ENCODE data around the gene USP34. TPM values are rescaled to one million over a fixed set of nuclear protein-coding genes. Genes with fewer than 3 reads are reported as not detected.
A peak's percentile ranks its signal among the peaks of the same experiment; 100 is the strongest.
"Not testable (repeated sequence)": the region's sequence is repeated elsewhere in the genome, so short reads cannot be mapped to it uniquely, and the experiment has no call there.

The USP34 gene
- total and polyA plus RNA-seq, 5 experiments from 2014 or later = 14.5 to 157 (median 19.1) TPM

DNA sequence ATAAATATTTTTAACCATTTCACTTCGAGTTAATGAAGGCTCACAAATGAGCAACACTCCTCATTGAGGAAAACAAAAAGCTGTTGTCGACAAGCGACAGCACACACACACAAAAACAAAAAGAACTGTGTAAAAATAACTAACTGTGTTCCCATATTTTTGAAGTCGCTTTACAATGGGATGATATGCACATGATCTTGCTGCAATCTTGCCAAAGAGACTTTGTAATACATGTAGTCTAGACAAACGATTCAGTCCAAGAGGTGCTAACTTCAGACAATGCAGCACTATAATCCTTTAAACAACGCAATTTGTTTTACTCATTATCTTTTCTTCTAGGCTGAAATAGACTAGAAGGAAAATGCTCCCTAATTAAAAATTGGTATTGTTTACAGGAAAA is 7.2 kb upstream of the USP34 start:
- Mint-ChIP-seq H3K36me3 (peaks cover 0 to 65% (median 13%) of the 10 kb centered on the region in 3 donors), H3K27me3 (no peaks in the 10 kb centered on the region), H3K4me3 (no peak overlapping the region), H3K9me3 (no peaks in the 10 kb centered on the region), H3K27ac (peak overlapping the region in 4 of 10 donors; percentile 20 to 40 (median 32)), H3K4me1 (peaks cover 0 to 6% (median 2%) of the 10 kb centered on the region in 4 donors)
- POLR2A ChIA-PET = interaction anchor here (0.6 kb wide), 1 partner anchor 38 kb away, joined by 4 read pairs; no protein-coding TSS in a partner anchor
- no peak for DNase-seq
- no peak for ATAC-seq

DNA sequence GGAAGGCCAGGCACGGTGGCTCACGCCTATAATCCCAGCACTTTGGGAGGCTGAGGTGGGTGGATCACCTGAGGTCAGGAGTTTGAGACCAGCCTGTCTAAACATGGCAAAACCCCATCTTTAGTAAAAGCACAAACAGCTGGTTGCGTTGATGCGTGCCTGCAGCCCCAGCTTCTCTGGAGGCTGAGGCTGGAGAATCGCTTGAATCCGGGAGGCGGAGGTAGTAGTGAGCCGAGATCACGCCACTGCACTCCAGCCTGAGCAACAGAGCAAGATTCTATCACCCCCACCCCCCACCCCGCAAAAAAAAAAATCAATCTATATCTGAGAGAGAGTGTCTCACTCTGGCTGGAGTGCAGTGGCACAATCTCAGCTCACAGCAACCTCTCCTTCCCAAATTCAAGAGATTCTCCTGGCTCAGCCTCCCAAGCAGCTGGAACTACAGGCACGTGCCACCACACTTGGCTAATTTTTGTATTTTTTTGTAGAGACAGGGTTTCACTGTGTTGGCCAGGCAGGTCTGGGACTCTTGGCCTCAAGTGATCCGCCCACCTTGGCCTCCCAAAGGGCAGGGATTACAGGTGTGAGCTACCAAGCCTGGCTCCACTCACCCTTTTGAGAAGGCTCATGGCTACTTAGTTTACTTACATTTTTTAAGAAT is 6.2 kb upstream of the USP34 start:
- H3K27me3 Mint-ChIP-seq, H3K4me3 Mint-ChIP-seq, DNase-seq, H3K9me3 Mint-ChIP-seq, ATAC-seq: not testable (repeated sequence)
- Mint-ChIP-seq H3K4me1 (peaks cover 3 to 12% (median 7%) of the 10 kb centered on the region in 4 donors), H3K27ac (peak overlapping the region in 8 of 10 donors; percentile 9 to 81 (median 67)), H3K36me3 (peaks cover 0 to 58% (median 12%) of the 10 kb centered on the region in 3 donors)
- POLR2A ChIA-PET = interaction anchor here (0.7 to 1.6 kb wide), 3 partner anchors 18 to 61 kb away, joined by 3 to 6 read pairs (median 5); partner anchors contain the start of gene XPO1

DNA sequence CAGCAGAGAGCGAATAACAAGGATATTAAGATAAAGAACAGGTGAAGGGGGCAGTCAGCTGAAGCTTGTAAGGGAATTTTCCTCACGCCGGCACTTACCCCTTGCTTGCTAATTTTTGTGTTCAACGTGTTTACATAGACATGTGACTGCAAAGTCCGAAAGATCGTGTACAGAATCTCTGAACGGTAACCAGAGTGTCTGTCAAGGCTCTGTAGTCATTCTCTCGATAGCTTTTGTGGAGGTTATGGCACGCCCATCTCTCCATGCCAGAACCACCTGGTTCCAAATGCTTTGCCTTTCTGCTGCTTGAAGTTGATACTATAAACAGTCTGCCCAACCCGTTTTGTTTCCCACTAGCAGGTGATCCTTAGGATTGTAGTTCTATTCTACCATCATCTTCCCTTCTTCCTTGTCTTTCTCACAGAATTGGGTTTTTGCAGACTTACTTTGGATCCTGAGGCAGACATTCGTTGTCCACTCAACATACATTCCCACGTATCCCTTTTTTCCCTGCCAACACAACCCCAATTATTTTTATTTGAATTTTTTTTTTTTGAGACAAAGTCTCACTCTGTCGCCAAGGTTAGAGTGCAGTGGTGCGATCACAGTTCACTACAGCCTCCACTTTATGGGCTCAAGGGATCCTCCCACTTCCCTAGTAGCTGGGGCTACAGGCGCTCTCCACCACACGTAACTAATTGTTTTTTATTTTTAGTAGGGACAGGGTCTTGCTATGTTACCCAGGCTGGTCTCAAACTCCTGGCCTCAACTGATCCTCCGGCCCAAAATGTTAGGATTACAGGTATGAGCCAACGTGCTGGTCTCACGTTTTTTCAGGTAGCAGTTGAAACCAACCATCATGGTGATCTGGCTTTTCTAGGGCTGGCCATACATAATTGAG is 1.3 kb upstream of the USP34 start:
- DNase-seq = peak in 3 of 10 donors; percentile 5 to 32 (median 32)
- POLR2A ChIA-PET = interaction anchor here (0.6 to 5.4 kb wide), 8 partner anchors 46 to 464 kb away, joined by 3 to 79 read pairs (median 5); partner anchors contain the start of gene XPO1
- H3K4me3 Mint-ChIP-seq = peak overlapping the region; percentile 86 to 99 (median 94)
- ATAC-seq = peak; percentile 5 to 11
- H3K27ac Mint-ChIP-seq = peak overlapping the region; percentile 95 to 100 (median 98)
- H3K36me3 Mint-ChIP-seq = peaks cover 0 to 29% (median 4%) of the 10 kb centered on the region in 3 donors
- H3K9me3 Mint-ChIP-seq = no peaks in the 10 kb centered on the region
- H3K4me1 Mint-ChIP-seq = peaks cover 7 to 41% (median 32%) of the 10 kb centered on the region in 4 donors
- no peaks in the 10 kb centered on the region for H3K27me3 Mint-ChIP-seq

DNA sequence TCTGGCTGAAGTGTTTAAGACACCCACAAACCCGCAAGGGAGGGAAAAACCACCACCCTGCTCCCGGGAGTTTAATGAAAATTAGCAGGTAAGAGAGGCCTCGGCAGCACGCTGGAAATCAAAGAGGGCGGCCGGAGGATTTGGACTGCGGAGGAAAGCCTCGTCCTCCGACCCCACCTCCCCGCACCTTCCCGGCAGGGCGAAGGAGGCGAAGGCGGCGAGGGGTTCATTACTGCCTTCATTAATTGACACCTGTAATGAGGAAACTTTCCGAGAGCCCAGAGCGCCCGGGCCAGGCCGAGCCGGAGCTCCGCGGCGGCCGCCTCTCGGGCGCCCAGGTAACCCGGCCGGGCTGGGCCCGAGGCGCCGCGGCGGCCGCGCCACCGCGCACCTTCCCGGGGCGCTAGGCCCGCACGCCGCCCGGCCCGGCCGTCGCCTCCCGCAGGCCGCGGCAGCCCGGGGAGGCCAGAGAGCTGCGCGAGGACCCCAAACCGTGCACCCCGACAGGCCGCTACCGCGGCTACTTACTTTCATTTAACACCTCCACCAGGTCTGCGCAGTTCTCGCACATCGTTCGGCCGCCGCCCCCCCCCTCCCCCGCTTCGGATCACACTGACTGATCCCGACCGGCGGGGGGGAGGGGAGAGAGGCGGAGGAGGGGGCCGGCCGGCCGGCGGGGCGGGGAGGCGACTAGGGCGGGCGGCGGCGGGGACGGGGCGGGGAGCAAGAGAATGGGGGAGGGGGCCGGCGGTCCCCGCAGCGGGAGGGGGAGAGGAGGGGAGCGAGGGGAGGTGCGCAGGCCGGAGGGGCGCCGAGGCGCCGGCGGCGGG is 550 bp downstream of the USP34 start:
- Mint-ChIP-seq H3K4me3 (peak overlapping the region; percentile 86 to 97 (median 94)), H3K4me1 (peaks cover 5 to 54% (median 38%) of the 10 kb centered on the region in 4 donors), H3K27ac (peak overlapping the region; percentile 95 to 99 (median 97)), H3K36me3 (peaks cover 0 to 26% (median 1%) of the 10 kb centered on the region in 3 donors), H3K27me3 (no peaks in the 10 kb centered on the region), H3K9me3 (no peaks in the 10 kb centered on the region)
- DNase-seq (peak in 7 of 10 donors; percentile 39 to 88 (median 75)), ATAC-seq (peak; percentile 26 to 33)
- POLR2A ChIA-PET = interaction anchor here (0.6 to 5.4 kb wide), 8 partner anchors 11 to 72 kb away, joined by 3 to 79 read pairs (median 4); partner anchors contain the start of gene XPO1

DNA sequence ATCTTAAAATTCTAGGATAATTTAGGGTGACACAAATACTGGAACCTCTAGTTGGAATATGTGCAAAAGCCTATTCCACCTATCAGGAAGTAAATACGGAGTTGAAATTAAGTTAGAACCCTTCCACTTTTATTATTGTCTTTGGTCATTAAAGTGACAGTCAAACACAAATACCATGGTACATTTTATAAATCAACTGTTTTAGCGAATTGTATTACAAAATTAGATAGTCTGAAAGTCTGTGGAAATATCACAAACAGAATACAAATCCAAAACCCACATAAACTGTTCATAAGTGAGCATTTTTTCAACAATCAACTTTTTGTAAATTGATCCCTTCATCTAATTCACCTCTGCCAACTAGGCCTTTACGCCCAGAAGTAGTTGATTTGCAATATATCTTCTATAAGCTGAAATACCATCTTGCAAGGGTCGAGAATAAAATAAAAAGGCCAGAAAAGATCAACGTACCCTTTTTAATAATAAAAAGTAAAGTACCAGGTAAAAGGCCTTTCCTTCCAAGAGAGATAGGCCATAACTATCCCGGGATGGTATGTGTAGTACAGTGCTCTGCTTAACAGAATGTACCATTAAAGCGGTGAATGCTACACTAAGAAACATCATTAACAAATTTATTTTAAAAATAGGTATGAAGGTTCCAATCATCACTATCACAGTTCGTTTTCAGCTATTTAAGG is 1.3 kb downstream of the USP34 start:
- Mint-ChIP-seq H3K4me3 (peak overlapping the region; percentile 86 to 97 (median 94)), H3K36me3 (peaks cover 0 to 31% (median 1%) of the 10 kb centered on the region in 3 donors), H3K9me3 (no peaks in the 10 kb centered on the region), H3K4me1 (peaks cover 7 to 60% (median 44%) of the 10 kb centered on the region in 4 donors), H3K27ac (peak overlapping the region; percentile 92 to 98 (median 97)), H3K27me3 (no peaks in the 10 kb centered on the region)
- POLR2A ChIA-PET = interaction anchor here (0.9 to 5.4 kb wide), 7 partner anchors 10 to 68 kb away, joined by 3 to 79 read pairs (median 4); partner anchors contain the start of gene XPO1
- ATAC-seq (no peak), DNase-seq (no peak)

DNA sequence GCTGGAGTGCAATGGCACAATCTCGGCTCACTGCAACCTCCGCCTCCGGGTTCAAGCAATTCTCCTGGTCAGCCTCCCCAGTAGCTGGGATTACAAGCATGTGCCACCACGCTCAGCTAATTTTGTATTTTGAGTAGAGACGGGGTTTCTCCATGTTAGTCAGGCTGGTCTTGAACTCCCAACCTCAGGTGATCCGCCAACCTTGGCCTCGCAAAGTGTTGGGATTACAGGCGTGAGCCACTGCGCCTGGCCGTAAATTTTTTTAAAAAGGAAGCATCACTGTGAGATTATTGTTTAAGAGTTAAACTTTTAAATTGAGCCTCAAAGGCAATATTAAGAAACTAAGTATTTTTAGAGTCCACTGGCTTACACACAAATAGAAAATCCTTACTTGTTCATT is 2.7 kb downstream of the USP34 start:
- Mint-ChIP-seq H3K27ac (peak overlapping the region in 4 of 10 donors; percentile 37 to 93 (median 78)), H3K4me3 (peak overlapping the region in 9 of 10 donors; percentile 2 to 97 (median 93)), H3K36me3 (peaks cover 0 to 34% (median 1%) of the 10 kb centered on the region in 3 donors), H3K4me1 (peaks cover 15 to 72% (median 54%) of the 10 kb centered on the region in 4 donors)
- not testable (repeated sequence) for DNase-seq, ATAC-seq, H3K27me3 Mint-ChIP-seq, H3K9me3 Mint-ChIP-seq
- POLR2A ChIA-PET = interaction anchor here (0.6 to 5.4 kb wide), 5 partner anchors 8 to 359 kb away, joined by 3 to 79 read pairs (median 7); partner anchors contain the start of gene XPO1

DNA sequence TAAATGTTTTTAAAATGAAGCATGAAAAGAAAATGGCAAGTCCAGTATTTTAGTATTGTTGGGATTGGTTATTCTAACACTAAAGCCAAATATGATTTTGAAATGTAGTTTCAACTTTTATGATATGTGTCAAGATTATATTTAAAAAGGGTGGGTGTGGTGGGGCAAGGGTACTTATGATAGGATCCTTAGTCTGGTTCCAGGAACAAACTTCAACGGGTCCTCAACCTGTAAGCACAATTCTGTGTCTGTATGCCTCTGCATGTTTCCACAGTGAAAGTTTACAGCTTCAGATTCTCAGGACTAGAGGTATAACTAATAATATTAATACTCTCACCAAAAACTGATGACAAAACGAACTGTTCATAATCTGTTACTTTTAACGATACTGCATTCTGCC is 5.8 kb downstream of the USP34 start:
- POLR2A ChIA-PET = no interaction called here
- DNase-seq = no peak
- peak overlapping the region in 1 of 10 donors; percentile 19 for H3K27ac Mint-ChIP-seq
- ATAC-seq = no peak
- H3K4me1 Mint-ChIP-seq = peaks cover 15 to 89% (median 59%) of the 10 kb centered on the region in 4 donors
- peak overlapping the region in 4 of 10 donors; percentile 16 to 71 (median 59) for H3K4me3 Mint-ChIP-seq
- no peaks in the 10 kb centered on the region for H3K9me3 Mint-ChIP-seq
- H3K27me3 Mint-ChIP-seq = no peaks in the 10 kb centered on the region
- peaks cover 0 to 38% (median 1%) of the 10 kb centered on the region in 3 donors for H3K36me3 Mint-ChIP-seq

DNA sequence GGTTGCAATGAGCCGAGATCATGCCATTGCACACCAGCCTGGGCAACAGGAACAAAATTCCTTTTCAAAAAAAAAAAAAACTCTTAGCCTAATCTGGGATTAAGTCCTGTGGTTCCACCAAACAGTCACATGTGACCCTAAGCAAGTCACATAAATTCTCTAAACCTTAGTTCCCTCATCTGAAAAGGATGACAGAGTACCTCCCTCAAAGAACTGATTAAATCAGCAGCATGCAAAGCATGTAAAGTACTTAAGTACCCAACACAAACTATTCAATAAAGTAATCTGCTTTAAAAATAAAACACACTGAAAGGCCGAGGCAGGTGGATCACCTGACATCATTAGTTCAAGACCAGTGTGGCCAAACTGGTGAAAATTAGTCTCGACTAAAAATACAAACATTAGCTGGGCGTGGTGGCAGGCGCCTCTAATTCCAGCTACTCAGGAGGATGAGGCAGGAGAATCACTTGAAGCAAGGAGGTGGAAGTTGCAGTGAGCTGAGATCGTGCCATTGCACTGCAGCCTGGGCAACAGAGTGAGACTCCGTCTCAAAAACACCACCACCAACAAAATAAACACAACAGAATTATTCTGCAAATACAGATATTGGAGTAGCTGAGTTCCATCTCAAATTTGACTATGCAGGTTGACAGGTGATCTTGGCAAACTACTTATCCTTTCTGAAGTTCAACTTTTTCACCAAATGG is 7.0 kb downstream of the USP34 start:
- ATAC-seq = no peak
- Mint-ChIP-seq H3K36me3 (peaks cover 0 to 43% (median 1%) of the 10 kb centered on the region in 3 donors), H3K4me1 (peaks cover 19 to 91% (median 54%) of the 10 kb centered on the region in 4 donors), H3K27ac (peak overlapping the region in 5 of 10 donors; percentile 1 to 31 (median 19)), H3K9me3 (no peaks in the 10 kb centered on the region), H3K4me3 (peak overlapping the region in 9 of 10 donors; percentile 10 to 71 (median 44)), H3K27me3 (no peaks in the 10 kb centered on the region)
- POLR2A ChIA-PET = interaction anchor here (0.6 kb wide), 1 partner anchor 557 kb away, joined by 3 read pairs; no protein-coding TSS in a partner anchor
- no peak for DNase-seq

DNA sequence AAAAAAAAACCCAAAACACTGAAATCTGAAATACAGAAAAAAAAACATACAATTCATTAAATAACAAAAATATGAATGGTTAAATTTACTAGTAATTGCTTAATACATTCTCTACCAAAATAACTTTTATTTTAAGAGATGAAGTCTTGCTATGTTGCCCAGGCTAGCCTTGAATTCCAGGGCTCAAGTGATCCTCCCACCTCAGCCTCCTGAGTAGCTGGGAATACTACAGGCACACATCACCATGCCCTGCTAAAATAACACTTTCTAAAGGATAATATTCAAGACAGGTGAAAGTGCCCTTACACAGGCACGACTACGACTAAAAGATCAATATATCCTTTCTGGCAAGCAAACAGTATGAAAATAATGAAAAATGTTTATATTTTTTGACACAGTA is 9.5 kb downstream of the USP34 start:
- peaks cover 27 to 95% (median 66%) of the 10 kb centered on the region in 4 donors for H3K4me1 Mint-ChIP-seq
- H3K4me3 Mint-ChIP-seq = peak overlapping the region in 1 of 10 donors; percentile 9
- H3K27me3 Mint-ChIP-seq = no peaks in the 10 kb centered on the region
- H3K27ac Mint-ChIP-seq = no peak overlapping the region
- POLR2A ChIA-PET = interaction anchor here (0.7 to 0.8 kb wide), 2 partner anchors 39 to 43 kb away, joined by 3 read pairs; no protein-coding TSS in a partner anchor
- no peak for ATAC-seq
- no peak for DNase-seq
- H3K36me3 Mint-ChIP-seq = peaks cover 0 to 27% (median 0%) of the 10 kb centered on the region in 3 donors
- H3K9me3 Mint-ChIP-seq = no peaks in the 10 kb centered on the region

DNA sequence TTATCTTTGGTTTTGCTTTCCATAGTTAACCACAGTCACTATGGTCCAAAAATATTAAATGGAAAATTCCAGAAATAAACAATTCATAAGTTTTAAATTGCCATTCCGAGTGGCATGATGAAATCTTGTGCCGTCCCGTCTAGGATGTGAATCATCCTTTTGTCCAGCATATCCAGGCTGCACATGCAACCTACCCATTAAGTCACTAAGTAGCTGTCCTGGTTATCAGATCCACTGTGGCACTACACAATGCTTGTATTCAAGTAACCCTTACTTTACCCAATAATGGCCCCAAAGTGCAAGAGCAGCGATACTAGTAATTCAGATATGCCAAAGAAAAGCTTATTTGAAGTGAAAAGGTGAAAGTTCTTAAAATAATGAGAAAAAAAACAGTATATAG is 10.7 kb downstream of the USP34 start:
- ATAC-seq = no peak
- Mint-ChIP-seq H3K9me3 (no peaks in the 10 kb centered on the region), H3K27ac (peak overlapping the region in 3 of 10 donors; percentile 8 to 46 (median 9)), H3K4me1 (peaks cover 33 to 96% (median 74%) of the 10 kb centered on the region in 4 donors), H3K36me3 (peaks cover 0 to 26% (median 0%) of the 10 kb centered on the region in 3 donors), H3K4me3 (peak overlapping the region in 3 of 10 donors; percentile 4 to 42 (median 6)), H3K27me3 (no peaks in the 10 kb centered on the region)
- POLR2A ChIA-PET = interaction anchor here (1.0 to 1.6 kb wide), 3 partner anchors 8 to 13 kb away, joined by 3 to 4 read pairs (median 3); partner anchors contain the start of gene USP34
- DNase-seq = no peak

Data from naive thymus-derived CD8-positive, alpha-beta T cell (primary cell).